Lung (tissue), 12 donors: ENCODE data around the gene AMOTL2. TPM values are rescaled to one million over a fixed set of nuclear protein-coding genes. Genes with fewer than 3 reads are reported as not detected.
A peak's percentile ranks its signal among the peaks of the same experiment; 100 is the strongest.

Experiments used
- ATAC-seq: fragments of 200-7000 bp; cut with Tn5 transposase; one replicate; pipeline ENCODE4 v1.9.1; 2020; ENCODE audit warnings: moderate number of reproducible peaks; ENCODE audit not compliant: insufficient read depth, low FRiP score
- DNase-seq, 3 donors: peaks; one replicate each; pipeline ENCODE4 v3.0.0-alpha.2; 2013 to 2017
- H3K27ac ChIP-seq, 2 donors: one replicate each; pipeline ENCODE4 v1.5.1; 2013; ENCODE audit warnings: mild to moderate bottlenecking in 2 of 2, moderate library complexity in 2 of 2, control low read depth in 1 of 2, inconsistent platforms in 1 of 2, low read depth in 1 of 2, low read length in 1 of 2
- H3K27me3 ChIP-seq, 3 donors: one replicate each; pipeline ENCODE4 v1.5.1; 2013; ENCODE audit warnings: low read length in 2 of 3; ENCODE audit not compliant: control insufficient read depth in 3 of 3, insufficient read depth in 3 of 3
- H3K36me3 ChIP-seq, 4 donors: one replicate each; pipeline ENCODE4 v1.5.1; 2013; ENCODE audit warnings: low read length in 4 of 4, mild to moderate bottlenecking in 1 of 4, moderate library complexity in 1 of 4; ENCODE audit not compliant: control insufficient read depth in 4 of 4, insufficient read depth in 4 of 4
- H3K4me1 ChIP-seq, 5 donors: one replicate each; pipeline ENCODE4 v1.5.1; 2013; ENCODE audit warnings: low read length in 5 of 5, mild to moderate bottlenecking in 2 of 5, moderate library complexity in 1 of 5; ENCODE audit not compliant: control insufficient read depth in 5 of 5, insufficient read depth in 5 of 5
- H3K4me3 ChIP-seq: one replicate; pipeline ENCODE4 v1.5.1; 2013; ENCODE audit warnings: mild to moderate bottlenecking, control low read depth, moderate library complexity
- H3K9ac ChIP-seq, 2 donors: one replicate each; pipeline ENCODE4 v1.5.1; 2013; ENCODE audit warnings: low read length in 2 of 2, control low read depth in 1 of 2; ENCODE audit not compliant: insufficient read depth in 1 of 2
- H3K9me3 ChIP-seq, 4 donors: one replicate each; pipeline ENCODE4 v1.5.1; 2013; ENCODE audit warnings: low read length in 3 of 4, mild to moderate bottlenecking in 1 of 4, moderate library complexity in 1 of 4; ENCODE audit not compliant: control insufficient read depth in 4 of 4, insufficient read depth in 3 of 4
- WGBS, 2 donors: extraction: QIAGEN DNeasy Blood & Tissue Kit; methylation state at CpG; one replicate each; pipeline ENCODE4 v1.1.7; 2013; 5-methylcytosine and 5-hydroxymethylcytosine counted together
- polyA plus RNA-seq, 2 donors: library from polyadenylated mRNA; stranded (reverse); fragments of 200-250 nt; gene quantifications; one replicate each; pipeline ENCODE4 v1.2.1, GENCODE V29; 2013
- total RNA-seq, 2 donors: library from RNA; depleted of rRNA in 1 of 2; stranded (reverse); fragments of >200 nt in 1 of 2; gene quantifications; one replicate each; pipeline ENCODE4 v1.2.1, GENCODE V29; 2014 to 2021
- TF ChIP-seq, protein P1 (sequence below): IDR thresholded peaks from 2 replicates; pipeline ENCODE4 v1.5.1; 2012; ENCODE audit warnings: mild to moderate bottlenecking; ENCODE audit errors: control extremely low read depth, extremely low read depth
- donor health status: control.
- donor health status: control.
- donor health status: Bipolar disorder and iron deficiency.
- donor health status: healthy.
- donor health status: DM: yes; HTN: yes; CAD: no.

Gene AMOTL2
- total and polyA plus RNA-seq, 4 donors, result 27.4 to 129 (median 75.9) TPM

DNA sequence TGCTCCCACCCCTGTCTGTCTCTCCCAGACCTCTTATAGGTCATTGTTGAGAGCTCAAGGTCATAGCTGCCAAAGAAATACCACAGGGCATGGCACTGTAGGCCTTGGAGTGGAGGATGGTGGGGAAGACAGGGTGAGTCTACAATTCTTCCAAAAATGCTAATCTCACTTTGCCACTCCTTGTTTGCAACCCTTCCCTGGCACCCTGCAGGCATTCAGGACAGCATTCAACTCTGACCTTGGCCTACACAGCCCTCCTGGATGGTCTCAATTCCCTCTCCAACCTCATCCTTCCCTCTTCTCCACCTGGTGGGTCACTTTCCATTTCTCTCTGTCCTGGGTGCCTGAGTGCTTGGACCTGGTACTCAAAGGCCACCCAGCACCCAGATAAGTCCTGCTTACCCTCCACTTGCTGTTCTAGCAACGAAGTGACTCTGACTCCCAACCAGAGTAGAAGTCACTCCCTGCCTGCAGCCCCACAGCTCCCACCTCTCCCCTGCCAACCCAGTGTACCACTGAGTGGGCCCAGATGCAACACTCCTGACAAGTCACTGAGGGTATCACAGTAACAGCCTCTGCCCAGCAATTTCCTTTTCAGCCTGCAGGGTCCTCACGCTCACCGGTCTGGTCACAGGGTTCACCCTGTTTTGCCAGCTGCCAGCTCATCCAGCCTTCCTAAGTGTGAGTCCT is 36.6 kb downstream of the AMOTL2 start:
- no peak for ATAC-seq
- no peak overlapping the region for H3K9ac ChIP-seq
- WGBS, 2 donors, result 84 to 87% methylated on average over 3 of the region's 3 CpGs
- peaks cover 0 to 24% (median 4%) of the 10 kb centered on the region in 5 donors for H3K4me1 ChIP-seq
- H3K36me3 ChIP-seq, result no peaks in the 10 kb centered on the region
- no peaks in the 10 kb centered on the region for H3K9me3 ChIP-seq
- no peak for DNase-seq
- peak overlapping the region in 1 of 2 donors; percentile 43 for H3K27ac ChIP-seq
- H3K27me3 ChIP-seq, result no peaks in the 10 kb centered on the region
- TF ChIP-seq, protein P1, sequence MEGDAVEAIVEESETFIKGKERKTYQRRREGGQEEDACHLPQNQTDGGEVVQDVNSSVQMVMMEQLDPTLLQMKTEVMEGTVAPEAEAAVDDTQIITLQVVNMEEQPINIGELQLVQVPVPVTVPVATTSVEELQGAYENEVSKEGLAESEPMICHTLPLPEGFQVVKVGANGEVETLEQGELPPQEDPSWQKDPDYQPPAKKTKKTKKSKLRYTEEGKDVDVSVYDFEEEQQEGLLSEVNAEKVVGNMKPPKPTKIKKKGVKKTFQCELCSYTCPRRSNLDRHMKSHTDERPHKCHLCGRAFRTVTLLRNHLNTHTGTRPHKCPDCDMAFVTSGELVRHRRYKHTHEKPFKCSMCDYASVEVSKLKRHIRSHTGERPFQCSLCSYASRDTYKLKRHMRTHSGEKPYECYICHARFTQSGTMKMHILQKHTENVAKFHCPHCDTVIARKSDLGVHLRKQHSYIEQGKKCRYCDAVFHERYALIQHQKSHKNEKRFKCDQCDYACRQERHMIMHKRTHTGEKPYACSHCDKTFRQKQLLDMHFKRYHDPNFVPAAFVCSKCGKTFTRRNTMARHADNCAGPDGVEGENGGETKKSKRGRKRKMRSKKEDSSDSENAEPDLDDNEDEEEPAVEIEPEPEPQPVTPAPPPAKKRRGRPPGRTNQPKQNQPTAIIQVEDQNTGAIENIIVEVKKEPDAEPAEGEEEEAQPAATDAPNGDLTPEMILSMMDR, result no peak
- H3K4me3 ChIP-seq, result no peak overlapping the region

GRCh38 chr3:134337071-134337482 is 37.2 kb downstream of the AMOTL2 start:
- Histone ChIP-seq H3K27ac (peak overlapping the region in 1 of 2 donors; percentile 43), H3K4me3 (no peak overlapping the region), H3K36me3 (no peaks in the 10 kb centered on the region), H3K9me3 (no peaks in the 10 kb centered on the region), H3K4me1 (peaks cover 0 to 29% (median 4%) of the 10 kb centered on the region in 5 donors), H3K27me3 (no peaks in the 10 kb centered on the region), H3K9ac (no peak overlapping the region)
- TF ChIP-seq, protein P1, result no peak
- WGBS, 2 donors, result 71 to 88% methylated on average over 7 to 8 of the region's 8 CpGs
- DNase-seq, result no peak
- ATAC-seq, result peak; percentile 44

DNA sequence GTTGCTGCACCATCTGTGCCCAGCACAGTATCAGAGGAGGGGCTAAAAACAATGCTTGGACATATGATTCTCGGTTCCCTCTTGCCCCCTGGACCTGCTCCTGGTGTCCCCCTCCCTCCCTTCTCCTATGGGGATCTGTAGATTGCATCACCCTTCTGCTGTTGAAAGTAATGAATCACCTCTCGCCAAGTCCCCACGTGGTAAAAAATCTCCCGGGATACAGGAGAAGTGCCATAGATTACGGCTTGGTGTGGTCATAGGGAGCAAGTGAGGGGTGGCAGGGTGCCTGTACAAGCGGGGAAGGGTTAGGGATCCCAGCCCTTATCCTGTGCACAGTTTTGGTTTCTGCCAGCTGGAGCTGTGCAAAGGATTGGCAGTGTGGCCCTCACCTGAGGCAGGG is 37.7 kb downstream of the AMOTL2 start:
- peak; percentile 50 for ATAC-seq
- H3K9ac ChIP-seq, result no peak overlapping the region
- no peaks in the 10 kb centered on the region for H3K36me3 ChIP-seq
- H3K27ac ChIP-seq, result peak overlapping the region in 1 of 2 donors; percentile 60
- no peaks in the 10 kb centered on the region for H3K9me3 ChIP-seq
- no peak overlapping the region for H3K4me3 ChIP-seq
- H3K27me3 ChIP-seq, result no peaks in the 10 kb centered on the region
- no peak for DNase-seq
- WGBS, 2 donors, result 58 to 75% methylated on average over 6 of the region's 6 CpGs
- H3K4me1 ChIP-seq, result peaks cover 0 to 29% (median 6%) of the 10 kb centered on the region in 5 donors
- TF ChIP-seq, protein P1, result no peak
